PFSK-1 (cell line): ENCODE data around the gene SRRM5.

Source experiments
- FOXP2 ChIP-seq: optimal IDR thresholded peaks from 2 replicates; pipeline ENCODE3; 2011; ENCODE audit warnings: borderline replicate concordance, control low read depth, inconsistent platforms; ENCODE audit not compliant: insufficient read depth; ENCODE audit errors: extremely low read length, extremely low read depth
- POLR2AphosphoS5 ChIP-seq: IDR thresholded peaks from 2 replicates; pipeline ENCODE4 v1.6.1; 2012; ENCODE audit warnings: low read depth, mild to moderate bottlenecking, control low read depth, low read length, moderate library complexity
- SIN3A ChIP-seq: IDR thresholded peaks from 2 replicates; pipeline ENCODE4 v1.6.1; 2012; ENCODE audit warnings: mild to moderate bottlenecking, low read length, moderate library complexity, borderline replicate concordance; ENCODE audit not compliant: insufficient read depth
- TAF1 ChIP-seq: IDR thresholded peaks from 2 replicates; pipeline ENCODE4 v1.6.1; 2012; ENCODE audit warnings: low read length, control low read depth, borderline replicate concordance; ENCODE audit not compliant: insufficient read depth
- TF ChIP-seq, protein P1 (sequence below), 2 experiments: IDR thresholded peaks; 2 replicates each; pipeline versions ENCODE4 v1.6.1 to v1.8.0; 2011 to 2012; ENCODE audit warnings: low read depth in 2 of 2, low read length in 2 of 2, control low read depth in 1 of 2, inconsistent platforms in 1 of 2, mild to moderate bottlenecking in 1 of 2, moderate library complexity in 1 of 2; ENCODE audit not compliant: insufficient read depth in 1 of 2

DNA sequence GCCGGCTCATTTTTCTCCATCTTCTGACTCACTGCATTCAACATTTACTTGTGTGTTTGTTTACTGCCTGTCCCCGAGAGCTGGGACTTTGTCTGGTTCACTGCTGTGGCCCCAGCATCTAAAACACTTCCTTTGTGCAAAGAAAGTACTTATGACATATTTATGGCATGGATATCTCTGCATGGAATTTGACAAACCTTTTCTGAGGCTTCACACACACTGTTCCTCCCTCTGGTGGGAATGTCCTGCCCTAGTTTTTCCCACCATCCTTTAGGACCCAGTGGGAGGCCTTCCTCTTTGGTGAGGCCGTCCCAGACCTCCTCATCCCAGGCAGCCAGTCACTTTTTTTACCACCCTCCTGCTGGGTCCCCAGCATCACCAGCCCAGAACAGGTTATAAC, 1.4 kb upstream of the SRRM5 start:
- TF ChIP-seq TAF1 (no peak), POLR2AphosphoS5 (no peak), FOXP2 (no peak), SIN3A (no peak)
- TF ChIP-seq, protein P1, sequence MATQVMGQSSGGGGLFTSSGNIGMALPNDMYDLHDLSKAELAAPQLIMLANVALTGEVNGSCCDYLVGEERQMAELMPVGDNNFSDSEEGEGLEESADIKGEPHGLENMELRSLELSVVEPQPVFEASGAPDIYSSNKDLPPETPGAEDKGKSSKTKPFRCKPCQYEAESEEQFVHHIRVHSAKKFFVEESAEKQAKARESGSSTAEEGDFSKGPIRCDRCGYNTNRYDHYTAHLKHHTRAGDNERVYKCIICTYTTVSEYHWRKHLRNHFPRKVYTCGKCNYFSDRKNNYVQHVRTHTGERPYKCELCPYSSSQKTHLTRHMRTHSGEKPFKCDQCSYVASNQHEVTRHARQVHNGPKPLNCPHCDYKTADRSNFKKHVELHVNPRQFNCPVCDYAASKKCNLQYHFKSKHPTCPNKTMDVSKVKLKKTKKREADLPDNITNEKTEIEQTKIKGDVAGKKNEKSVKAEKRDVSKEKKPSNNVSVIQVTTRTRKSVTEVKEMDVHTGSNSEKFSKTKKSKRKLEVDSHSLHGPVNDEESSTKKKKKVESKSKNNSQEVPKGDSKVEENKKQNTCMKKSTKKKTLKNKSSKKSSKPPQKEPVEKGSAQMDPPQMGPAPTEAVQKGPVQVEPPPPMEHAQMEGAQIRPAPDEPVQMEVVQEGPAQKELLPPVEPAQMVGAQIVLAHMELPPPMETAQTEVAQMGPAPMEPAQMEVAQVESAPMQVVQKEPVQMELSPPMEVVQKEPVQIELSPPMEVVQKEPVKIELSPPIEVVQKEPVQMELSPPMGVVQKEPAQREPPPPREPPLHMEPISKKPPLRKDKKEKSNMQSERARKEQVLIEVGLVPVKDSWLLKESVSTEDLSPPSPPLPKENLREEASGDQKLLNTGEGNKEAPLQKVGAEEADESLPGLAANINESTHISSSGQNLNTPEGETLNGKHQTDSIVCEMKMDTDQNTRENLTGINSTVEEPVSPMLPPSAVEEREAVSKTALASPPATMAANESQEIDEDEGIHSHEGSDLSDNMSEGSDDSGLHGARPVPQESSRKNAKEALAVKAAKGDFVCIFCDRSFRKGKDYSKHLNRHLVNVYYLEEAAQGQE (IDR thresholded peaks at IDR 0.05; ENCODE audit: insufficient read depth in 1 of 2, low read depth in 2 of 2, low read length in 2 of 2) = no peak
